GM23338 (cell line): ENCODE results near the gene NLK.

Source experiments
- CREB1 ChIP-seq: fragments of 250-450 bp; sonication (Bioruptor Pico); IDR thresholded peaks from 2 replicates; pipeline ENCODE4 v1.5.0; 2020; ENCODE audit warnings: low read depth, mild to moderate bottlenecking, moderate library complexity
- EZH2 ChIP-seq: fragments of 200-600 bp; sonication (generic); IDR thresholded peaks from one replicate; pipeline ENCODE4 v1.8.0; 2017; ENCODE audit warnings: antibody characterized with exemption, mild to moderate bottlenecking, low read depth; ENCODE audit not compliant: unreplicated experiment
- EZH2phosphoT487 ChIP-seq: fragments of 200-600 bp; sonication (generic); IDR thresholded peaks from one replicate; pipeline ENCODE4 v1.8.1; 2018; ENCODE audit warnings: antibody characterized with exemption; ENCODE audit not compliant: unreplicated experiment
- POLR2AphosphoS5 ChIP-seq: IDR thresholded peaks from 2 replicates; pipeline ENCODE4 v1.6.1; 2016; ENCODE audit warnings: antibody characterized with exemption, low read depth
- REST ChIP-seq: IDR thresholded peaks from one replicate; pipeline ENCODE4 v1.6.1; 2018; ENCODE audit warnings: antibody characterized with exemption; ENCODE audit not compliant: unreplicated experiment
- STAT1 ChIP-seq: IDR thresholded peaks from one replicate; pipeline ENCODE4 v1.6.1; 2016; ENCODE audit warnings: antibody characterized with exemption; ENCODE audit not compliant: unreplicated experiment
- ZNF462 ChIP-seq: fragments of 250-450 bp; sonication (Bioruptor Pico); IDR thresholded peaks from 2 replicates; pipeline ENCODE4 v1.5.0; 2020; ENCODE audit warnings: mild to moderate bottlenecking, moderate library complexity
- TF ChIP-seq, protein P1 (sequence below), 2 experiments: fragments of 200-600 bp in 1 of 2; sonication (generic) in 1 of 2; conservative IDR thresholded peaks; 2 replicates each; pipeline versions ENCODE4 v1.5.1 to v1.6.1; 2016 to 2017; ENCODE audit warnings: antibody characterized with exemption in 2 of 2, low read depth in 2 of 2, mild to moderate bottlenecking in 2 of 2, moderate library complexity in 1 of 2

GRCh38 chr17:28069061-28069460, 26.6 kb downstream of the NLK start:
- TF ChIP-seq, protein P1, sequence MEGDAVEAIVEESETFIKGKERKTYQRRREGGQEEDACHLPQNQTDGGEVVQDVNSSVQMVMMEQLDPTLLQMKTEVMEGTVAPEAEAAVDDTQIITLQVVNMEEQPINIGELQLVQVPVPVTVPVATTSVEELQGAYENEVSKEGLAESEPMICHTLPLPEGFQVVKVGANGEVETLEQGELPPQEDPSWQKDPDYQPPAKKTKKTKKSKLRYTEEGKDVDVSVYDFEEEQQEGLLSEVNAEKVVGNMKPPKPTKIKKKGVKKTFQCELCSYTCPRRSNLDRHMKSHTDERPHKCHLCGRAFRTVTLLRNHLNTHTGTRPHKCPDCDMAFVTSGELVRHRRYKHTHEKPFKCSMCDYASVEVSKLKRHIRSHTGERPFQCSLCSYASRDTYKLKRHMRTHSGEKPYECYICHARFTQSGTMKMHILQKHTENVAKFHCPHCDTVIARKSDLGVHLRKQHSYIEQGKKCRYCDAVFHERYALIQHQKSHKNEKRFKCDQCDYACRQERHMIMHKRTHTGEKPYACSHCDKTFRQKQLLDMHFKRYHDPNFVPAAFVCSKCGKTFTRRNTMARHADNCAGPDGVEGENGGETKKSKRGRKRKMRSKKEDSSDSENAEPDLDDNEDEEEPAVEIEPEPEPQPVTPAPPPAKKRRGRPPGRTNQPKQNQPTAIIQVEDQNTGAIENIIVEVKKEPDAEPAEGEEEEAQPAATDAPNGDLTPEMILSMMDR (conservative IDR thresholded peaks at IDR 0.05; ENCODE audit: low read depth in 2 of 2): no peak
- TF ChIP-seq POLR2AphosphoS5 (no peak), CREB1 (CRISPR knock-in tag) (no peak), EZH2phosphoT487 (no peak), ZNF462 (no peak), STAT1 (no peak), REST (no peak), EZH2 (no peak)
